GM12875 (cell line): ENCODE data around the gene GPR137.
"Not testable (repeated sequence)": the region's sequence is repeated elsewhere in the genome, so short reads cannot be mapped to it uniquely, and the experiment has no call there.

Experiments used
- H3K4me3 ChIP-seq: one replicate; pipeline ENCODE4 v1.5.1; 2011; ENCODE audit warnings: low read depth, low read length, control low read depth
- CTCF ChIP-seq: IDR thresholded peaks from 2 replicates; pipeline ENCODE4 v1.5.1; 2011; ENCODE audit warnings: low read depth, mild to moderate bottlenecking, control low read depth, inconsistent platforms, low read length, moderate library complexity, borderline replicate concordance; ENCODE audit not compliant: insufficient read depth

GPR137 gene

GRCh38 chr11:64304032-64304315 is 18.3 kb downstream of the GPR137 start:
- H3K4me3 ChIP-seq, result peak overlapping the region; percentile 59
- TF ChIP-seq CTCF, result no peak

- peak overlapping the region; percentile 59 for H3K4me3 ChIP-seq
- TF ChIP-seq CTCF, result peak; percentile 94
These were observed 18.8 kb downstream of the GPR137 start for GRCh38 chr11:64304316-64305072.

GRCh38 chr11:64305075-64305690 is 19.5 kb downstream of the GPR137 start, which contains the start of gene ESRRA:
ESRRA (plus strand) TSS chr11:64305524; CDS start chr11:64307180, 1,656 bp downstream.
- no peak for TF ChIP-seq CTCF

GRCh38 chr11:64305691-64306562 is 20.3 kb downstream of the GPR137 start:
- peak; percentile 53; the same call in 1 of the 2 replicates for TF ChIP-seq CTCF
- H3K4me3 ChIP-seq, result peak overlapping the region; percentile 65

More at GRCh38 chr11:64305075-64305690, 19.5 kb downstream of the GPR137 start, which contains the start of gene ESRRA:
- H3K4me3 ChIP-seq, result peak within 1 kb of the TSS; percentile 65

- H3K4me3 ChIP-seq, result peak overlapping the region; percentile 65
- TF ChIP-seq CTCF, result no peak
These were observed 20.9 kb downstream of the GPR137 start for GRCh38 chr11:64306563-64306875.

GRCh38 chr11:64306876-64307622 is 21.4 kb downstream of the GPR137 start:
- no peak for TF ChIP-seq CTCF
- peak overlapping the region; percentile 65 for H3K4me3 ChIP-seq

- not testable (repeated sequence) for H3K4me3 ChIP-seq
These were observed 22.1 kb downstream of the GPR137 start for GRCh38 chr11:64307795-64308194.
